HG03575 (cell line): ENCODE results near the gene TCIRG1.
"Not testable (repeated sequence)": the region's sequence is repeated elsewhere in the genome, so short reads cannot be mapped to it uniquely, and the experiment has no call there.

ENCODE experiments used
- ATAC-seq: cut with Tn5 transposase; IDR thresholded peaks from one replicate; pipeline ENCODE4 v1.9.1; 2021; ENCODE audit not compliant: unreplicated experiment, insufficient number of reproducible peaks, low FRiP score; ENCODE audit errors: extremely low read depth

TCIRG1 gene

GRCh38 chr11:68071281-68072048, 32.6 kb downstream of the TCIRG1 start:
- no peak for ATAC-seq

GRCh38 chr11:68074584-68075352, 35.9 kb downstream of the TCIRG1 start:
- ATAC-seq = no peak

DNA sequence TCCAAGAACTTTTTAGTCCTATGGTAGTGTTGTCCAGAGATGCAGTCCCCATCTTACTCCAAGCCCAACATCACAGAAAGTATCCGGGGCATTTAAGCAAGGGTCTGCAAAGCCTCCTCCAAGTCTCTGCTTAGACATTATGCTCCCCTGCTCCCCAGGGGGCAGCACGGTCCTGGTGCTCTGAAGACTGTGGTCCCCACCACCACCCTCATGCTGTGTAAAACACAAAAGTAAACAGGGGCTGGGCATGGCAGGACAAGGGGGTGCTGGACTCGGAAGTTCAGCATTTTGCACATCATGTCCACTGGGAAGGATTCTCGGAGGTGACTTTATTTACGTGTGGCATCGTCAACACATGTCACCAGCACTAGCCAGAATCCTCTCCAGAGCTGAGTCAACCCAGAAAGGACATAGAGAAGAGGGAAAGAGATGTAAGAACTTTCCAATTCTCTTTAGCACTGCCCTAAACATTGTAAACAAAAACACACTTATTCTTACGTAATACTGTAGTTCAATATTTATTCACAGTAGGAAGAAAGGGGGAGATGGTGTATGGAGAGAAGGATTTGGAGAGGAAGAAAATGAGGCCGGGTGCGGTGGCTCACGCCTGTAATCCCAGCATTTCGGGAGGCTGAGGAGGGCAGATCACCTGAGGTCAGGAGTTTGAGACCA, 37.7 kb downstream of the TCIRG1 start:
- ATAC-seq = no peak

DNA sequence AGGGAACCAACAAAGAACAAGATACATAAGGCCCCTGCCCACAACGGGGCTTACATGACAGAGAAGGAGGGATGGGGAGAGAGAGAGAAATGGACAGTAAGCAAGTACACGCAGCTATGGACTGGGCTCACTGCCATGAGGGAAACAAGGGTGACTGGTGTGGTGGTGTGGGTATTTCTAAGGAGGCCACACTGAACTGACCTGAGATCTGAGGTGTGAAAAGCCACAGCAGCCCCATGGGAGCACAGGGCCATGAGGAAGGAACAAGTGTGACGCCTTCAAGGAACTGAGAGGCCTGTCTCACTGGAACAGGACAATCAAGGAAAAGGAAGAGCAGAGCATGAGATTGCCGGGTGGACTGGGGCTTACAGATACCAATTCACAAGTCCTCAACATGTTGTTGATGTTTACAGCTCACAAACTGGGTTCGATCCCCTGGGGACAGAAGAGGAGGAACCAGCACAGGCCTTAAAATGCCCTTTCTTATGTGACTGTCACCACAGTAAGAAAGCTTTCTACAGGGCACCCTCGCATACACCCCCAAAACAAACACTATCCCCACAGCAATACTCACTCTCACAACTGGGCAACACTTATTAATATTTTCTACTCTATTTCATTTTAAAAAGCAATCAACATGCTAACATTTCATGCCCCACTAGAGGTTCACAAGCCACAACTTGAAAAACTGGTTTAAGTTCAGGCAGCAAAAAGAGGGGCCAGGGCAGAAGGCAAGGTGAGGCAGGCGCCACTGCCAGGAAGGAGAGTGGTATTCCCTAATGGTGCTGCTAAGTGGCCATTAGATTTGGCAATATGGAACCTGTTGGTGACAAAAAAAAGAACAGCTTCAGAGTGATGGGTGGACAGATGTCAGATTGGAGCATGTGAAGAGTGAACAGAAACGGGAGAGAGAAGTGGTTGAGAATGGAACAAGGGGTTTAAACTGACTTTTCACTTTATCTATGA, 39.1 kb downstream of the TCIRG1 start:
- no peak for ATAC-seq

GRCh38 chr11:68080860-68081259, 42.0 kb downstream of the TCIRG1 start:
- no peak for ATAC-seq

DNA sequence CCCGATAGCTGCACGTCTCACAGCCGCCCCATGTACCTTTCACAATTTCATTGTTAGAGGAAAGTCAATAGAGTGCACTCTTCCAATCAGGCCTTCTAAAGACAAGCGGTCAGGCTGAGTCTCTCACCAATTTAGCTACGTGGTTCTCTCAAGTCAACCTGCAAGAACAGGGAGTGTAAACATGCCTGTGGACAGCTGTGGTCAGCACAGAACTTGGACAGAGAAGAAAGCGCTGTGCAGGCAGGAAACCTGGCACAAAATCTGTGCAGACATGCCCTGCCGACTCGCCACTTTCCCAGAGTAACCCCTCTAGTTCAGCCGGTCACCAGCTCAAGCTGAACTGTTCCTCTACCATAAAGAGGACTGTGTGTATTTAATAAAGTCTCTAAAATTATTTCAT, 42.9 kb downstream of the TCIRG1 start:
- ATAC-seq = no peak

- ATAC-seq = no peak
Measured at GRCh38 chr11:68082481-68082880, 43.7 kb downstream of the TCIRG1 start.

- no peak for ATAC-seq
Measured at GRCh38 chr11:68083517-68083916, 44.7 kb downstream of the TCIRG1 start.

DNA sequence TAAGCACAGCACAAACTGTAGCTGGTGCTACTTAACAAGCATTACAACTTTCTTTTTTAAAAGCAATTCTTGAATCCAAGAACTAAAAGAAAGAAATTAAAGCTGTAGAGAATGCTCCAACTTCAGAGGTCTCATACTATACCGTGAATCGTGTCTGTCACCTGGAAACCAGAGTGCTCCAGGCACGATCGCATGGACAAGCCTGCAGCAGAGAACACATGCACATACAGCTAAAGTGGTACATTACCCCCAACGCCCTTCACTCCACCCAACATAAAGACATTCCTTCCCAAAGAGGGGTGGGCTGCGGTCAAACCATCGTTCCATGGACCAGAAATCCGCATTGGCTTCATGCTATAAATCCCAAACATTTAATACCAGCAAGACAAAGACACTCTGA, 50.9 kb downstream of the TCIRG1 start:
- no peak for ATAC-seq

DNA sequence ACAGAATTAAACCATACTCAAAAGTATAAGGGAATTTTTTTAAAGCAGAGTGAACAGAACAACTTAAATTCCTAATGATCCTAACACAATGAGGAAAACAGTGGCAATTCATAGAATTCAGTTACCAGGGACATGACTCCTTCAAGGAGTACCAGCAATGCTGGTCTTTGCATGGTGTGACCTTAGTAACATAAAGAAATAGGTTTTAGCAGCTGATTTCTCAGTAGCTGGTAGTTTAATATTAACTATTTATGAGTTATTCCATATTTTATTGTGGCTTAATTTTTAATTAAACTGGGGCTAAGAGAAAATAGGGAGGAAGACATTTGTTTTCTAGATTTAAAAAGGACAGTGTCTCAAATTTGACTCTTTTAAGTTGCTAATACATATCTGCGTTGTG, 51.5 kb downstream of the TCIRG1 start:
- no peak for ATAC-seq

GRCh38 chr11:68090706-68091105, 51.9 kb downstream of the TCIRG1 start:
- no peak for ATAC-seq

DNA sequence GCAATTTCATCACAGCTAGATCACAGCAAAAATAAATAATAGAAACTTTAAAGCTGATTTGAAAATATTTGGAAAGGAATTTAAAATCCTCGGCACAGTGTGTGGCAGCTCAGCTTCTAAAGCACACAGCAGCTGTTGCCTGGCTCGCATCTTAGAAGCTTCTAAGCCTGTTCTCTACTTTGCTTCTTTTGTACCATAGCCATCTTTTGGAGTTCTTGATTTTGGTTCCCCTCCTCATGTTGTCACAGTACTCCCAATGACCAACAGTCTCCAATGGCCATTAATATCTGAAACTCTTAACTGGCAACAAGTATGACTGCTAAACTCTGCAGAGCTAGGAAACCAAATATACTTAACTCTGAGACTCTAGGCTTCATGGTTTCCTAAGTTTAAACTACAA, 53.6 kb downstream of the TCIRG1 start:
- ATAC-seq = no peak

- ATAC-seq = not testable (repeated sequence)
Measured at GRCh38 chr11:68092946-68093345, 54.1 kb downstream of the TCIRG1 start.

DNA sequence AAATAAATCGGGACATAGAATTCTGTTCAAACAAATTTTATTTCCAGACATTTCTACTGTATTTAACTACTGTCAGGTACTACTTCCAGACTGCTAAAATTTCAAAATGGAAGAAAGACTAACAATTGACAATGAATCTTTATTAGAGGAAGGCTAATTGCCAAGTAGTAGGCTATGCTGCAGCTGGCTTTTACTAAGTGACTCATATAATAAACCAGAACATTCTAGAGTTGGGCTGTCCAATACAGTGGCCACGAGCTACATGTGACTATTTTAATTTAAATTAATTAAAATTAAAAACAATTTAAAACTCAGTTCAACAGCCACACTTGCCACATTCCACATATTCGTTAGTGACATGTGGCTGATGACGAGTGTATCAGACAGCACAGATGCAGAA, 54.7 kb downstream of the TCIRG1 start:
- no peak for ATAC-seq

- no peak for ATAC-seq
Measured at GRCh38 chr11:68096962-68097361, 58.1 kb downstream of the TCIRG1 start.

DNA sequence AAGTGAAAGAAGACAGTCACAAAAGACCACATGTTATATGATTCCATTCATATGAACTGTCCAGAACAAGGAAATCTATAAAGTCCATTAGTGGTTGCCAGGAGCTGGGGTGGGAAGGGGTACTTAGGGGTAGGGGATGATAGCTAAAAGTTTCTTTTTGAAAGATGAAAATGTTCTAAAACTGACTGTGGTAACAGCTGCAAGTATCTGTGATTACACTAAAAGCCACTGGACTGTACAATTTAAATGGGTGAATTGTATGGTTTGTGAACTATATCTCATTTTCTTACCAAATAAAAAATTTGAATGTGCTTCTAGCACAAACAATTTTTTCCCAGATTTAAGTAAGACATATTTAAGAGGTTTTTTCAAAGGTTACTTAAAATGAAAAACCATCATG, 60.2 kb downstream of the TCIRG1 start:
- ATAC-seq = no peak

- no peak for ATAC-seq
Measured at GRCh38 chr11:68099474-68100405, 60.9 kb downstream of the TCIRG1 start.
